ENCODE measurements around the gene ELMO1. TPM values are rescaled to one million over a fixed set of nuclear protein-coding genes. Genes with fewer than 3 reads are reported as not detected.

ELMO1 gene
- total and polyA plus RNA-seq, 2 experiments from 2014 or later = 19.7 to 28.7 TPM

DNA sequence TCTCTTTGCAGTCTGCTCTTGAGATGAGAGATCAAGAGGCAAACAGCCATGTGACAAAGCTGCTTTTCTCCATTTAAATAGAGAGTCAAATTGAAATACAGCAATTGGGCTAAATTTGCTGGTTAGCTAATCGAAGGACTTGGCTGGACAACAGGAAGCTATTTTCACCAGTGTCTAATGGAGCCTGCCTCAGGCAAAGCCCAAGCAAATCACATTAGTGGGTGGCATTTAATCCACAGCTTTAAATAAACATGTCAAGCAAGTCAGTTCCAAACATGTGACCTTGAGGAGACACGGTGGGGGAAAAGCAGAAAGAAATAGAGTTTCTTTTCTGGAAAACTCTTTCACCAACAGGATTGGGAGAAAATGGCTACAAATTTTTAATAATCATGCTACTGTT lies 543.9 kb downstream of the ELMO1 start:
- no peaks in the 10 kb centered on the region for H3K9me3 ChIP-seq (ENCODE audit: low read depth)
- no peak overlapping the region for H2AFZ ChIP-seq
- no peaks in the 10 kb centered on the region for H3K79me2 ChIP-seq
- no peak overlapping the region for H3K27ac ChIP-seq
- no peak for DNase-seq (ENCODE audit: low spot score)
- H4K20me1 ChIP-seq (ENCODE audit: insufficient read depth, poor library complexity, severe bottlenecking) = no peaks in the 10 kb centered on the region
- no peak overlapping the region for H3K4me3 ChIP-seq
- H3K4me2 ChIP-seq = peak overlapping the region; percentile 18
- no peaks in the 10 kb centered on the region for H3K9me2 ChIP-seq (replicated peaks; ENCODE audit: insufficient read depth)
- no peaks in the 10 kb centered on the region for H3K36me3 ChIP-seq (replicated peaks; ENCODE audit: insufficient read depth, low read depth)
- no peaks in the 10 kb centered on the region for H3K4me1 ChIP-seq (ENCODE audit: insufficient read depth)
- H3K27me3 ChIP-seq = no peaks in the 10 kb centered on the region
- TF ChIP-seq, protein P1, sequence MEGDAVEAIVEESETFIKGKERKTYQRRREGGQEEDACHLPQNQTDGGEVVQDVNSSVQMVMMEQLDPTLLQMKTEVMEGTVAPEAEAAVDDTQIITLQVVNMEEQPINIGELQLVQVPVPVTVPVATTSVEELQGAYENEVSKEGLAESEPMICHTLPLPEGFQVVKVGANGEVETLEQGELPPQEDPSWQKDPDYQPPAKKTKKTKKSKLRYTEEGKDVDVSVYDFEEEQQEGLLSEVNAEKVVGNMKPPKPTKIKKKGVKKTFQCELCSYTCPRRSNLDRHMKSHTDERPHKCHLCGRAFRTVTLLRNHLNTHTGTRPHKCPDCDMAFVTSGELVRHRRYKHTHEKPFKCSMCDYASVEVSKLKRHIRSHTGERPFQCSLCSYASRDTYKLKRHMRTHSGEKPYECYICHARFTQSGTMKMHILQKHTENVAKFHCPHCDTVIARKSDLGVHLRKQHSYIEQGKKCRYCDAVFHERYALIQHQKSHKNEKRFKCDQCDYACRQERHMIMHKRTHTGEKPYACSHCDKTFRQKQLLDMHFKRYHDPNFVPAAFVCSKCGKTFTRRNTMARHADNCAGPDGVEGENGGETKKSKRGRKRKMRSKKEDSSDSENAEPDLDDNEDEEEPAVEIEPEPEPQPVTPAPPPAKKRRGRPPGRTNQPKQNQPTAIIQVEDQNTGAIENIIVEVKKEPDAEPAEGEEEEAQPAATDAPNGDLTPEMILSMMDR (IDR thresholded peaks at IDR 0.05; ENCODE audit: poor library complexity) = no peak
- TF ChIP-seq EZH2phosphoT487 (IDR thresholded peaks at IDR 0.05; ENCODE audit: low read depth, severe bottlenecking, unreplicated experiment) = no peak
- TF ChIP-seq EZH2 (IDR thresholded peaks at IDR 0.05; ENCODE audit: borderline replicate concordance) = no peak
- whole genome bisulfite sequencing (ENCODE audit: low lambda C conversion rate, missing lambda C conversion rate) = 30% methylated on average over 2 of the region's 2 CpGs

- WGBS (ENCODE audit: low lambda C conversion rate, missing lambda C conversion rate) = 87% methylated on average over 3 of the region's 3 CpGs
These were observed 544.6 kb downstream of the ELMO1 start for GRCh38 chr7:36904101-36904500.

GRCh38 chr7:36900988-36901710 lies 547.5 kb downstream of the ELMO1 start:
- no peak overlapping the region for H3K4me2 ChIP-seq
- H3K27ac ChIP-seq = no peak overlapping the region
- H2AFZ ChIP-seq = no peak overlapping the region
- H3K9me2 ChIP-seq (replicated peaks; ENCODE audit: insufficient read depth) = no peaks in the 10 kb centered on the region
- no peaks in the 10 kb centered on the region for H3K79me2 ChIP-seq
- no peaks in the 10 kb centered on the region for H4K20me1 ChIP-seq (ENCODE audit: insufficient read depth, poor library complexity, severe bottlenecking)
- DNase-seq (ENCODE audit: low spot score) = no peak
- H3K36me3 ChIP-seq (replicated peaks; ENCODE audit: insufficient read depth, low read depth) = no peaks in the 10 kb centered on the region
- no peaks in the 10 kb centered on the region for H3K27me3 ChIP-seq
- H3K4me1 ChIP-seq (ENCODE audit: insufficient read depth) = peaks cover 5% of the 10 kb centered on the region
- TF ChIP-seq EZH2 (IDR thresholded peaks at IDR 0.05; ENCODE audit: borderline replicate concordance) = no peak
- TF ChIP-seq EZH2phosphoT487 (IDR thresholded peaks at IDR 0.05; ENCODE audit: low read depth, severe bottlenecking, unreplicated experiment) = no peak
- TF ChIP-seq, protein P1 (IDR thresholded peaks at IDR 0.05; ENCODE audit: poor library complexity) = no peak
- 96% methylated on average over 4 of the region's 4 CpGs for WGBS (ENCODE audit: low lambda C conversion rate, missing lambda C conversion rate)
- no peak overlapping the region for H3K4me3 ChIP-seq
- H3K9me3 ChIP-seq (ENCODE audit: low read depth) = no peaks in the 10 kb centered on the region

More at GRCh38 chr7:36904101-36904500, 544.6 kb downstream of the ELMO1 start:
- no peaks in the 10 kb centered on the region for H3K4me1 ChIP-seq (ENCODE audit: insufficient read depth)
- H3K36me3 ChIP-seq (replicated peaks; ENCODE audit: insufficient read depth, low read depth) = no peaks in the 10 kb centered on the region
- no peaks in the 10 kb centered on the region for H3K9me2 ChIP-seq (replicated peaks; ENCODE audit: insufficient read depth)
- no peaks in the 10 kb centered on the region for H3K79me2 ChIP-seq
- DNase-seq (ENCODE audit: low spot score) = no peak
- no peaks in the 10 kb centered on the region for H3K27me3 ChIP-seq
- no peaks in the 10 kb centered on the region for H3K9me3 ChIP-seq (ENCODE audit: low read depth)
- H3K27ac ChIP-seq = no peak overlapping the region
- H3K4me3 ChIP-seq = no peak overlapping the region
- no peak overlapping the region for H3K4me2 ChIP-seq
- TF ChIP-seq, protein P1 (IDR thresholded peaks at IDR 0.05; ENCODE audit: poor library complexity) = no peak
- TF ChIP-seq EZH2 (IDR thresholded peaks at IDR 0.05; ENCODE audit: borderline replicate concordance) (no peak), EZH2phosphoT487 (IDR thresholded peaks at IDR 0.05; ENCODE audit: low read depth, severe bottlenecking, unreplicated experiment) (no peak)
- H2AFZ ChIP-seq = no peak overlapping the region
- no peaks in the 10 kb centered on the region for H4K20me1 ChIP-seq (ENCODE audit: insufficient read depth, poor library complexity, severe bottlenecking)

Data from hepatocyte (in vitro differentiated cells).